ENCODE measurements around the gene KRTAP5-8.
"Not testable (repeated sequence)": the region's sequence is repeated elsewhere in the genome, so short reads cannot be mapped to it uniquely, and the experiment has no call there.

Gene KRTAP5-8

DNA sequence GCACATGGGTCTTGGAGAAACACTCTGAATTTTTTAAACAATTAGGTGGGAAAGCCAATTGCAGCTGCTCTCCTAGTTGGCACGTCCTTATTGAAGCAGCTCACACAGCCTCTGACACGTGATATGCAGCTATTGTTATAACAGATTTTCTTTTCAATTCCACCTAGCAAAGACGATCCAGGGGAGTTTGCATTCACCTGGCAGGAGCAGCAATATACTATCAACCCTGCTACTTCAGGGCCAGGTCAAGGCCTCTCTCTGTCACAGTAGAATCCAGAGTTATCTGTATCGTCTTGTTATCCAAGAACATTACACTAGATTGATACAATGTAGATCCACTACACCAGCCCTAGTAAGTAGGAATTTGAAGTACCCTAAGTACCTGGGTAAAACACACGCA lies 36.6 kb downstream of the KRTAP5-8 start:
- DNase-seq (ENCODE audit: low read depth in 3 of 3), result no peak

DNA sequence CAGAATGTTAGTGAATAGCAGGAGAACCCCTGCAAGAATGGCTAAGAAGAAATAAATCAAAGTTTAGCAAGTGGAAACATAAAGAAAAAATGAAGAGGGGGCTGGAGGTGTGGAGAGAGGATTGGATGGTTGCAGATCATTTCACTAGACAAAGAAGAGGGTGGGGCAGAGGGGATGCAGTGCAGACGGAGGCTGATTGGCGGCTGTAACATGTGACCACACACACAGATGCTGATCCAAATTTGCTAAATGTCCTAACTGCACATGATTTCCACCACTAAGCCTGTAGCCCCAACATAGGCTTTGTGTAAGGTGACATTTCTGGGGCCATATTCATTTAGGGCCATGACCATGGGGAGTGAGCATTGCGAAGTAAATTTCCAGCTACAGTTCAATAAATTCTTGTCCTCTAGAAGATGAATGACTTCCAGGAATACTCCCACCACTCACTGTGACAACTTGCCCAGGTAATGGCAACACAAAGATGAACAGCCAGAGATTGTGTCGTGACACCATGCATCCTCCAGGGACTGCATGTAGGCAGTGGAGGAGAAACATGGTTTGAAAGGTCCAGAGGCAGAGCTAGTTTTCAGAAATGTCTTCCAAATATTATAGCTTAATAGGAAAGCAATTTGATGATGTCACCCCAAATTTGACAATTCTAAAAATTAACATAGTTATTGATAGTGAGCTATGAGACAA lies 38.0 kb downstream of the KRTAP5-8 start:
- no peak for DNase-seq (ENCODE audit: low read depth in 3 of 3)

- not testable (repeated sequence) for DNase-seq (ENCODE audit: low read depth in 3 of 3)
Measured at GRCh38 chr11:71576688-71577465, 39.1 kb downstream of the KRTAP5-8 start.

DNA sequence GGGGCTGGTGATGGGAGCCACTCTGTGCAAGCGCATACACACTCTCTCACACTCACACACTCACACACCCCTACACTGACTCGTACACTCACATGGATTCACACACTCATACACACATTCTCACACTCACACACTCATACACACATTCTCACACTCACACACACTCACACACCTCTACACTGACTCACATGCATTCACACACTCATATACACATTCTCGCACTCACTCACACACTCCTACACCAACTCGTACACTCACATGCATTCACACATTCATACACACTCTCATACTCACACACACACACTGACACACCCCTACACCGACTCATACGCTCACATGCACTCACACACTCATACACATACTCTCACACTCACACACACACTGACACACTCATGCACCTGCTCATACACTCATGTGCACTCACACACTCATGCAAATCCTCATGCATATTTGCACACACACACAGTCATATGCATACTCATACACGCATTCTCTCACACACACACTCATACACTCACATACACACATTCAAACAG lies 39.7 kb downstream of the KRTAP5-8 start:
- DNase-seq (ENCODE audit: low read depth in 3 of 3), result no peak

- DNase-seq (ENCODE audit: low read depth in 3 of 3), result not testable (repeated sequence)
Measured at GRCh38 chr11:71579513-71579912, 41.7 kb downstream of the KRTAP5-8 start.

DNA sequence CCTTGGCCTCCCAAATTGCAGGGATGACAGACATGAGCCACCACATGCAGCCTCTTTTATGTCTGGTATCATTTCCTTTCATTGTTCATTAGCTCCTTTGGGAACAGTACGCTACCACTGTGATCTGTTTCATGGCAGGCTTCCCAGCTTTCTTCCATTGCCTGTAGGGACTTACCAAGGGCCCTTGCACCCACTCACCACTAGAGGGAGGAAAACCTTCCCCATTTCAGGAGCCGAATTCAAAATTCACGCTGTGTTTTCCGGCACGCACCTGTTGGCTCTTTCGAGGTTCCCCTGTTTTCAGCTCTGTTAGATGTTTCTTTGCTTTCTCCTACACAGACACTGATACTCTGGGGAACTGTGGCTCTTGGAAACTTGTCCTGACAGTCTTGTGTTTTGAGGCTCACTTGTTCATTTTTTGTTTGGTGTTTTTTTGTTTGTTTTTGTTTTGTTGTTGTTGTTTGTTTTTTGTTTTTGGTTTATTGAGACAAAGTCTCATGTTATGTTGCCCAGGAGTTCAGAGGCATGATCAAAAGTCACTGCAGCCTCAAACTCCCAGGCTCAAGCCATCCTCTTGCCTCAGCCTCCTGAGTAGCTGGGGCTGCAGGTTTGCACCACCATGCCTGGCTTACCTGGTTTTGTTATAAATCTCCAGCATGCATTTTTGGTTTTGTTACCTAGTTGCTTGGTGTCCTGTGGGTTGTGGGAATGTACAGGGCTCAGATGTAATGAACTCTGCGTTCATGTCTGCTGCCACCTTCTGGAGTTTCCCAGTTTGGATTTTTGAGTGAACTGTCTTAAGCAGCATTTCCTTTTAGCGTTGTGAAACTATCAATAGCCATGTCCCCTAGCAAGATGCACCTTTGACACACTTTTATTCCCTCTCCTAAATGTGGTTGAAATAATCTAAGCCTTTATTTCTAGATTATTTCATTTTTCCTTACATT lies 42.5 kb downstream of the KRTAP5-8 start:
- no peak for DNase-seq (ENCODE audit: low read depth in 3 of 3)

DNA sequence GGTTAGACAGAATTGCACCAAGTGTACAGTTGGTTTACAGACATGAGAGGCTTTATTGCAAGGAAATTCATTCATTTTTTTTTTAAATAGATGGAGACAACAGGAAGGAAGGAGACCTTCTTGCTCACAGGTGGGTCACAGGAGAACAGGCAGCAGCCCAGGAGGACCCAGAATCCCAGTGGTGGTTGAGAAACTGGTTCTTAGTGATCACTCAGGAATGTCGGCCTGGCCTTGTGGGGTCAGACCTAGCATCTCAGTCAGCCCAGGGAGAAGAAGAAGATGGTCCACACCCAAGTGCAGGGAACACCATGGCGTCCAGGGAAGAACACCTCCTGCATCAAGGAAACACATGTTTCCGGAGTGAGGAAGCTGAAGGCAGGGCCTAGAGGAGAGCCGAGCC lies 44.0 kb downstream of the KRTAP5-8 start:
- no peak for DNase-seq (ENCODE audit: low read depth in 3 of 3)

DNA sequence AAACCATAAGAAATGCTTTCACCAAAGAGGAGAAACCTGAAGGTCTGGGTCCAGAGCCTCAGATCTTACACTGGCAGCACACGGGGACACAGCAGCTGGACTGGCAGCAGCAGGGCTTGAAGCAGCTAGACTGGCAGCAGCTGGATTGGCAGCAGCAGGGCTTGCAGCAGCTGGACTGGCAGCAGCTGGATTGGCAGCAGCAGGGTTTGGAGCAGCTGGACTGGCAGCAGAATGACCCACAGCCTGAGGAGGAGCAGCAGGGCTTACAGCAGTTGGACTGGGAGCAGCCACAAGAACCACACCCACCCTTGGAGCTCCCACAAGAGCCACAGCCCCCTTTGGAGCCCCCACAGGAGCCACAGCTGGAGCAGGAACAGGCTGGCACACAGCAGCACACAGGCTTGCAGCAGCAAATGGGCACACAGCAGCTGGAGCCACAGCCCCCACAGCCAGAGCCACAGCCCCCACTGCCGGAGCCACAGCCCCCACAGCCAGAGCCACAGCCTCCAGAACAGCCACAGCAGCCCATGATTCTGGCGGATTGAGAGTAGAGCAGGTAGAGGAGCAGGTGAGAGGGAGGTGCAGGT lies 44.6 kb downstream of the KRTAP5-8 start, which contains the start of gene KRTAP5-11:
TSS of gene KRTAP5-11 (minus strand) at position 567 of the 587 bp plus-strand sequence. CDS start at position 529, 38 bp downstream.
- DNase-seq (ENCODE audit: low read depth in 3 of 3), result no peak

GRCh38 chr11:71582969-71583368 lies 45.1 kb downstream of the KRTAP5-8 start:
- DNase-seq (ENCODE audit: low read depth in 3 of 3), result not testable (repeated sequence)

DNA sequence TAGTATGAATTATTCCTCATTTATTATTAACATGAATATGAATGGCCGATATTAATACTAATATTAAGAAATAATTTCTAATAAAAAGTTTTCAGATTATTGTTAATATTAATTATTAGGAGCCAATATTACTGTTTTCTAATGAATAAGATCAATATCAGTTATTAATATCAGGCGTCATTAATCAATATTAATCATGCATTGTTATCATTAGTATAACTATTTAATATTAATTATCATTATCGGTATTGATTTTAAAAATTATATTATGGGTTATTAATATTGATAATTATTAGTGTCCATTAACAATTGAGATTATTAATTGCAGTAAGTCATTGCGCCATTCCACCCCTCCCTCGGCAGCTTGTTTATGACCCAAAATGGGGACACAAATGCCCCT lies 47.8 kb downstream of the KRTAP5-8 start:
- not testable (repeated sequence) for DNase-seq (ENCODE audit: low read depth in 3 of 3)

- DNase-seq (ENCODE audit: low read depth in 3 of 3), result not testable (repeated sequence)
Measured at GRCh38 chr11:71588314-71588713, 50.5 kb downstream of the KRTAP5-8 start.

Measured in stimulated activated CD4-positive, alpha-beta T cell treated with anti-CD3 and anti-CD28 coated beads, TNF-alpha, amount 100 ng/mL, for 4 hours (primary cell).